ENCODE results near the gene PHKB. TPM values are rescaled to one million over a fixed set of nuclear protein-coding genes. Genes with fewer than 3 reads are reported as not detected.

The PHKB gene
- total RNA-seq, 1 donor from 2014 or later: 109 TPM

DNA sequence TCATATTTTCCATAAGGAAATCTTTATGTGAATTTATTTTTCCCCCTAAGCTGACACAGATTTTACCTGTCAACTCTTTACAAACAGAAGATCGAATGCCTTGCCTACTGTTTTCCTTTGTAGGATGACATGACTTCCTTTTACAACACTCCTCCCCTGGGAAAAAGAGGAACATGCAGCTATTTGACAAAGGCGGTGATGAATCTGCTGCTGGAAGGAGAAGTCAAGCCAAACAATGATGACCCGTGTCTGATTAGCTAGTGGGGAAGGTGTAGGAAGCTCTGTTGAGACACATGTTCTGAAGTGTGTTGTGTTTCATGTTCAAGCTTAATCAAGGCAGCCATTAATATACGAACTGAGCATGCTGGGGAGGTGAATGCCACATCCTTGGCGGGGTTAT, 238.0 kb downstream of the PHKB start:
- Histone ChIP-seq H3K4me1 (no peaks in the 10 kb centered on the region), H3K4me2 (no peak overlapping the region)
- H3K4me1 Mint-ChIP-seq: no peaks in the 10 kb centered on the region

DNA sequence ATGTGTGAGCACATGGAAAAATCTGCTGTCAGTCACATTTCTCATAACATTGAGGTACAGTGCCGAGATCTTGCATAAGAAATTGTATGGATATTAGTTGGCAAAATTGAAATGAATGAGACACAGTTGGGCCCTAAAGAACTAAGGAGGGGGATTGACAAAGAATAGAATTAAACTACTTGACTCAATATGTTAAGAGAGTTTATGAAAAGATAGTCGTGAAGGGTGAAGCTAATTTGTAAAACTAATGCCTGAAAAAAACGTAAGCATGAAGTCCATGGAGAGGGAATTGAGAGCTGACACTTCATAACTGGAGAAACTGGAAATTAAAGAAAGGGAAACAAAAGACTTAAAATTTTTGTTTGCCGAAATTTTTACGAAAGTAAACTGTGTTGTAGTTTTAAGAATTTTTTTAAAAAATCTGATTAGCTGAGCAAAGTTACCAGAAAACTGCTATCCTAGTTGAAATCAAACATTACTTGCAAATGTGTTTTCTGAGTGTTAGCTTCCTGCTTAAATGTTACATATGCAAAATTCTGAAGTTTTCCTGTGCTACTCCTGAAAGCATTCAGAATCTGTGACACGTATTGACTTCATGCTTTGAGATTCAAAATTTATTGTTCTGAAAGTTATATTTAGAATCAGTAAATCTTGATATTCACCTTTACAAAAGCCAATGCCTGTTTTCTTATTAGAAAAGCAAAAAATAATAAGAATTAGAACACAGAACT, 239.9 kb downstream of the PHKB start:
- Histone ChIP-seq H3K27ac (no peak overlapping the region), H3F3A (ENCODE audit: low read depth) (no peaks in the 10 kb centered on the region), H4K20me1 (ENCODE audit: low read depth) (no peaks in the 10 kb centered on the region), H3K4me1 (no peaks in the 10 kb centered on the region), H3K4me2 (no peak overlapping the region), H3K9me3 (ENCODE audit: low read depth) (no peaks in the 10 kb centered on the region), H3K9ac (no peak overlapping the region), H3K36me3 (no peaks in the 10 kb centered on the region), H2AFZ (replicated peaks) (no peak overlapping the region), H3K27me3 (no peaks in the 10 kb centered on the region), H3K4me3 (no peak overlapping the region), H3K79me2 (ENCODE audit: low read depth) (no peaks in the 10 kb centered on the region)
- TF ChIP-seq, protein P1, sequence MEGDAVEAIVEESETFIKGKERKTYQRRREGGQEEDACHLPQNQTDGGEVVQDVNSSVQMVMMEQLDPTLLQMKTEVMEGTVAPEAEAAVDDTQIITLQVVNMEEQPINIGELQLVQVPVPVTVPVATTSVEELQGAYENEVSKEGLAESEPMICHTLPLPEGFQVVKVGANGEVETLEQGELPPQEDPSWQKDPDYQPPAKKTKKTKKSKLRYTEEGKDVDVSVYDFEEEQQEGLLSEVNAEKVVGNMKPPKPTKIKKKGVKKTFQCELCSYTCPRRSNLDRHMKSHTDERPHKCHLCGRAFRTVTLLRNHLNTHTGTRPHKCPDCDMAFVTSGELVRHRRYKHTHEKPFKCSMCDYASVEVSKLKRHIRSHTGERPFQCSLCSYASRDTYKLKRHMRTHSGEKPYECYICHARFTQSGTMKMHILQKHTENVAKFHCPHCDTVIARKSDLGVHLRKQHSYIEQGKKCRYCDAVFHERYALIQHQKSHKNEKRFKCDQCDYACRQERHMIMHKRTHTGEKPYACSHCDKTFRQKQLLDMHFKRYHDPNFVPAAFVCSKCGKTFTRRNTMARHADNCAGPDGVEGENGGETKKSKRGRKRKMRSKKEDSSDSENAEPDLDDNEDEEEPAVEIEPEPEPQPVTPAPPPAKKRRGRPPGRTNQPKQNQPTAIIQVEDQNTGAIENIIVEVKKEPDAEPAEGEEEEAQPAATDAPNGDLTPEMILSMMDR (IDR thresholded peaks at IDR 0.05): no peak
- TF ChIP-seq EZH2phosphoT487 (IDR thresholded peaks at IDR 0.05): no peak
- no peak for TF ChIP-seq EZH2 (IDR thresholded peaks at IDR 0.05)
- Mint-ChIP-seq H3K27me3 (ENCODE audit: insufficient read depth, low read depth) (no peaks in the 10 kb centered on the region), H3K9me3 (no peaks in the 10 kb centered on the region), H3K27ac (no peak overlapping the region), H3K36me3 (peaks cover 22% of the 10 kb centered on the region), H3K4me1 (no peaks in the 10 kb centered on the region), H3K4me3 (no peak overlapping the region)
- DNase-seq (ENCODE audit: low spot score): no peak

More for the DNA sequence above, 238.0 kb downstream of the PHKB start:
- no peak overlapping the region for H2AFZ ChIP-seq (replicated peaks)
- no peak overlapping the region for H3K4me3 Mint-ChIP-seq
- no peak for TF ChIP-seq EZH2 (IDR thresholded peaks at IDR 0.05)
- no peaks in the 10 kb centered on the region for H3K27me3 Mint-ChIP-seq (ENCODE audit: insufficient read depth, low read depth)
- no peaks in the 10 kb centered on the region for H4K20me1 ChIP-seq (ENCODE audit: low read depth)
- no peak overlapping the region for H3K27ac ChIP-seq
- peaks cover 24% of the 10 kb centered on the region for H3K36me3 Mint-ChIP-seq
- H3K9me3 Mint-ChIP-seq: no peaks in the 10 kb centered on the region
- H3K9me3 ChIP-seq (ENCODE audit: low read depth): no peaks in the 10 kb centered on the region
- no peak overlapping the region for H3K4me3 ChIP-seq
- H3K79me2 ChIP-seq (ENCODE audit: low read depth): no peaks in the 10 kb centered on the region
- no peaks in the 10 kb centered on the region for H3F3A ChIP-seq (ENCODE audit: low read depth)
- no peak overlapping the region for H3K27ac Mint-ChIP-seq
- no peak overlapping the region for H3K9ac ChIP-seq
- no peak for DNase-seq (ENCODE audit: low spot score)
- H3K36me3 ChIP-seq: no peaks in the 10 kb centered on the region
- no peaks in the 10 kb centered on the region for H3K27me3 ChIP-seq

DNA sequence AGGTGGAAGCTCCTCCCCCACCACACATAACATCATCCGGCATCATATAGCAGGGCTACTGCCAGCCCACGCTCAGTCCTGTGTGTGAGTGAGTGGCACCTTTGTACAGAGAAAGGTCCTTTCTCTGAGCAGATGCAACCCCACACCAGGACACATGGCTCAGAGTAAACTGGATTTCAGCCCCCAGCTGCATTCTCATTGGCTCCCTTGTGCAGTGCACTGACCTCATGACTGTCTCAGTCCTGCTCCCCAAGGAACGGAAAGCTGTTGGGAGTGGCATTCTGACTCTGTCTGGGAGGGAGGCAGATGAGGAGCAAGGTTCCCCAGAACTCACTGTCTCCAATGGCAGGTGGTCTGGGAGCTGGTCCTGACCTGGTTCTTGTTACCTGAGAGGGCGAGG, 244.1 kb downstream of the PHKB start:
- no peaks in the 10 kb centered on the region for H3K9me3 ChIP-seq (ENCODE audit: low read depth)
- Mint-ChIP-seq H3K4me1 (no peaks in the 10 kb centered on the region), H3K9me3 (no peaks in the 10 kb centered on the region), H3K36me3 (peaks cover 4% of the 10 kb centered on the region), H3K27ac (no peak overlapping the region), H3K4me3 (no peak overlapping the region), H3K27me3 (ENCODE audit: insufficient read depth, low read depth) (no peaks in the 10 kb centered on the region)
- no peak overlapping the region for H3K4me2 ChIP-seq
- H3K27ac ChIP-seq: no peak overlapping the region
- TF ChIP-seq, protein P1 (IDR thresholded peaks at IDR 0.05): no peak
- TF ChIP-seq EZH2phosphoT487 (IDR thresholded peaks at IDR 0.05): no peak
- TF ChIP-seq EZH2 (IDR thresholded peaks at IDR 0.05): no peak
- DNase-seq (ENCODE audit: low spot score): no peak
- no peaks in the 10 kb centered on the region for H3F3A ChIP-seq (ENCODE audit: low read depth)
- no peaks in the 10 kb centered on the region for H3K79me2 ChIP-seq (ENCODE audit: low read depth)
- no peaks in the 10 kb centered on the region for H3K27me3 ChIP-seq
- H3K9ac ChIP-seq: no peak overlapping the region
- no peak overlapping the region for H2AFZ ChIP-seq (replicated peaks)
- H3K36me3 ChIP-seq: no peaks in the 10 kb centered on the region
- no peak overlapping the region for H3K4me3 ChIP-seq
- no peaks in the 10 kb centered on the region for H3K4me1 ChIP-seq
- H4K20me1 ChIP-seq (ENCODE audit: low read depth): no peaks in the 10 kb centered on the region

DNA sequence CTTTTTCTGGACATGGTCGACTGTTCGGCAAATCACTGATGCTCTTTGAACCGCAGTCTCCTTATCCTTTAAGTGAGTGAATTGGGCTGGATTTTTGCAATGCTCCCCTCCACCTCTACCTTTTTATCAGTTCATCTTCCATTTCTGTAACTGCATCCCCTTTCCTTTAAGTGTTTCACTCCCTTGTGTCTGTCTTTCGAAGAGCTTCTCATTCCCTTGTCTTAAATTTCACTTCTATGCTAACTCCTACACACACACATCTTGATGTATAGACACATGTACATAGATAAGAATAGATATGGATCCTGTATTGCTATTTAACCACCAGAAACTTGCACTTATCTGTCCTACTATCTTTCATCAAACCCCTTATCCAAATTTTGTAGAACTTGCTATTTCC, 250.7 kb downstream of the PHKB start:
- Histone ChIP-seq H3K36me3 (no peaks in the 10 kb centered on the region), H3K27ac (no peak overlapping the region), H3K4me1 (no peaks in the 10 kb centered on the region), H3K9me3 (ENCODE audit: low read depth) (no peaks in the 10 kb centered on the region), H3F3A (ENCODE audit: low read depth) (no peaks in the 10 kb centered on the region), H3K9ac (no peak overlapping the region), H3K79me2 (ENCODE audit: low read depth) (no peaks in the 10 kb centered on the region), H4K20me1 (ENCODE audit: low read depth) (no peaks in the 10 kb centered on the region), H2AFZ (replicated peaks) (no peak overlapping the region), H3K27me3 (no peaks in the 10 kb centered on the region), H3K4me2 (no peak overlapping the region), H3K4me3 (no peak overlapping the region)
- Mint-ChIP-seq H3K4me1 (no peaks in the 10 kb centered on the region), H3K27ac (no peak overlapping the region), H3K27me3 (ENCODE audit: insufficient read depth, low read depth) (no peaks in the 10 kb centered on the region), H3K36me3 (peaks cover 3% of the 10 kb centered on the region), H3K9me3 (no peaks in the 10 kb centered on the region), H3K4me3 (no peak overlapping the region)
- TF ChIP-seq EZH2 (IDR thresholded peaks at IDR 0.05) (no peak), EZH2phosphoT487 (IDR thresholded peaks at IDR 0.05) (no peak)
- TF ChIP-seq, protein P1 (IDR thresholded peaks at IDR 0.05): no peak
- DNase-seq (ENCODE audit: low spot score): no peak

Measured in neural progenitor cell (in vitro differentiated cells).